ENCODE data around the gene ARHGAP40.

The ARHGAP40 gene

DNA sequence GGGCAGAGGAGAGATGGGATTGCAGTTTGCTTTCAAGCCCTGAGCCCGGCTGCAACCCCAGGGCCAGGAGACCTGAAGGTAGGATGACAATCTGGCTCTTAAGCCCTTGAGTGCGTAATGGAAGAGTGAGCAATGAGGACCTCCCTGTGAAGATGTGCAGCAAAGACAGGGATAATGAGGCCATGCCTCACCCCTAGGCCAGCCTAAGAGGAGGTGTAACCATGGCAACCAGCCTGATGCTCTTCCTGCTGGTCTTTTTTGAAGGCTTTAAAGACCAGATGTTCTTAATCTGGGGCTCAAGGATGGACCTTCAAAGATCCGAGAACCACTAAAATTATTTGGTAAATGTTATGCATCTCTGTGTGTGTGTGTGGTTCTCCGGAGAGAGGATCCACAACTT is 8.2 kb downstream of the ARHGAP40 start:
- TF ChIP-seq ZFX (IDR thresholded peaks at IDR 0.05) = no peak
- TF ChIP-seq, protein P1, sequence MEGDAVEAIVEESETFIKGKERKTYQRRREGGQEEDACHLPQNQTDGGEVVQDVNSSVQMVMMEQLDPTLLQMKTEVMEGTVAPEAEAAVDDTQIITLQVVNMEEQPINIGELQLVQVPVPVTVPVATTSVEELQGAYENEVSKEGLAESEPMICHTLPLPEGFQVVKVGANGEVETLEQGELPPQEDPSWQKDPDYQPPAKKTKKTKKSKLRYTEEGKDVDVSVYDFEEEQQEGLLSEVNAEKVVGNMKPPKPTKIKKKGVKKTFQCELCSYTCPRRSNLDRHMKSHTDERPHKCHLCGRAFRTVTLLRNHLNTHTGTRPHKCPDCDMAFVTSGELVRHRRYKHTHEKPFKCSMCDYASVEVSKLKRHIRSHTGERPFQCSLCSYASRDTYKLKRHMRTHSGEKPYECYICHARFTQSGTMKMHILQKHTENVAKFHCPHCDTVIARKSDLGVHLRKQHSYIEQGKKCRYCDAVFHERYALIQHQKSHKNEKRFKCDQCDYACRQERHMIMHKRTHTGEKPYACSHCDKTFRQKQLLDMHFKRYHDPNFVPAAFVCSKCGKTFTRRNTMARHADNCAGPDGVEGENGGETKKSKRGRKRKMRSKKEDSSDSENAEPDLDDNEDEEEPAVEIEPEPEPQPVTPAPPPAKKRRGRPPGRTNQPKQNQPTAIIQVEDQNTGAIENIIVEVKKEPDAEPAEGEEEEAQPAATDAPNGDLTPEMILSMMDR (conservative IDR thresholded peaks at IDR 0.05) = no peak
- no peak overlapping the region for H3K27ac ChIP-seq

DNA sequence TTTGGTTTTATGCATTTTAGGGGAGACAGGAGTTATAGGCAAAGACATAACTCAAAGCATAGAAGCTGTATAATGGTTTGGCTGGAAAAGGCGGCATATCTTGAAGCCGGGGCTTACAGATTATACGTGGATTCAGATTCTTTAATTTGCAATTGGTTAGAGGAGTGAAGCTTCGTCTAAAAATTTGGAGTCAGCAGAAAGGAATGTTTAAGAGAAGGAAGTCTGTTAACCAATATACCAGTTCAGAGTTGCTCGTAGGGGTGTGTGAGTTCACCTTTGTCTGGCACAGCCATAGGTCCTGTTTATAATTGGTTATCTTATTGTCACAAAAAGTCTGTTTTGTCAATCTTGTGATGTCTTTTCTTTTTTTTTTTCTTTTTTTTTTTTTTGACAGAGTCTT is 8.9 kb downstream of the ARHGAP40 start:
- no peak overlapping the region for H3K27ac ChIP-seq
- no peak for TF ChIP-seq ZFX (IDR thresholded peaks at IDR 0.05)
- TF ChIP-seq, protein P1 (conservative IDR thresholded peaks at IDR 0.05) = no peak

DNA sequence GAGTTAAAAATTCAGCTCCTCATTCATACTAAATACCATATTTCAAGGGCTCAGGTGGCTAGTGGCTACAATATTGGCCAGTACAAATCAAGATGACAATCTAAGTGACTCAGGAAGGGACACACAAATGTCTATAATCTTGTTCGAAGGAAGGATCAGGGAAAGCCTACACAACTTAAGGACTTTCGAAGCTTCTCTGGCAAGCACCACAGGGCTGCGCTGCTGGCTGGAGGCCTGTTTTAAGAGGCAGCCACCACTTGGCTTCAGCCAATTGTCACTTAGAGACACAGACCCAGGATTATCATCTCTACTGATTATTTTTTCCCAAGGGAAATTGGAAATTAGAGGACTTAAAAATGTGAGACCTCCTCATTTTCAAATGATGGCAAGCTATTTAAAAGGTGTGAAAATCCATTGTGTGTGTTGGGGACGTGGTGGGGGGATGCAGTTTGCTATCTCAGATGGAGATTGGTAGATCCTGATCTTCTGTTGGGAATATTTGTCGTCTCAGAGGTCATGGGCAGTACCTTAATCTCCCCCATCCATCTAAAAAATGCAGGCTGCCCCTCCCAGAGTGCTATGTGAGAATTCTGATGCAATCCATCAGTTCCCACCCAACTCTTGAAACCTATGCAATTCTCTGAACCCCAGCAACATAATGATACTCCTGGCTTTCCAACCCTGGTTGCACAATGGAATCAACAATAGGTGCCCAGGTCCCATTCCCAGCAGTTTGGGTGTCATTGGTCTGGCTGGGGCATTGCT is 11.3 kb downstream of the ARHGAP40 start:
- no peak for TF ChIP-seq ZFX (IDR thresholded peaks at IDR 0.05)
- TF ChIP-seq, protein P1 (conservative IDR thresholded peaks at IDR 0.05) = no peak
- no peak overlapping the region for H3K27ac ChIP-seq

DNA sequence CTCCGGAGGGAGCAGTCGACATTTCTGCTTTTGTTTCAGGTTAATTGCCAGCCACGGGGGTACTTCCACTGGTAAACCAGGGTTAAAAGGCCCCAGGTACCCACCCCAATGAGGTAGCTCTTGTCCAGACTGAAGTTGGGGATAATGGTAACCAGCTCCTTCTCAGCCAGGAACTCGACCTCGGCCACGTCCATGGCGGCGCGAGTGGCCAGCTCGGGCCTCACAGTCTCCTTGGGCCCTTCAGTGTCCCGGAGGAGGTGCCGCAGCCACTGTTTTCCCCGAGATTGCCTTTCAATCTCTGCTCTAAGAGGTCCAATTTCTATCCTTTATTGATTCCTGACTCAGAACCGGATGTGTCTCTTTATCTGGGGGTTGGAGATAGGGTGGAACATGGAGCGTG is 13.7 kb downstream of the ARHGAP40 start:
- TF ChIP-seq, protein P1 (conservative IDR thresholded peaks at IDR 0.05) = no peak
- TF ChIP-seq ZFX (IDR thresholded peaks at IDR 0.05) = no peak
- H3K27ac ChIP-seq = no peak overlapping the region

DNA sequence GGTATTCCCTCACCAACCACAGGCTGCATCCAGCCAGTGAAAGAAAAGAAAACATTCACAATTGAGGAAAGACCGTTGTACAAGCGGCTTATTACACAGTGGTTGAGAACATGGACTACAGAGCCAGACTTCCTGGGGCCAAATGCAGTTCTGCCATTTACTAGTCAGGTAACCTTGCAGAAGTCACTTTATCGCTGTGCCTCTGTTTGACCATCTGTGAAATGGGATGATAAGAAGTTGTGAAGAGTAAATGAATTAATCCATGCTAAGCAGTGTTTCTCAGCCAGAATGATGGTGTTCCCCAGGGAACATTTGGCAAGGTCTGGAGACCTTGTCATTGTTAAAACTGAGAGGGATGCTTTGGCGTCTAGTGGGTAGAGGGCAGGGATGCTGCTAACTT is 14.8 kb downstream of the ARHGAP40 start:
- no peak overlapping the region for H3K27ac ChIP-seq
- TF ChIP-seq, protein P1 (conservative IDR thresholded peaks at IDR 0.05) = no peak
- TF ChIP-seq ZFX (IDR thresholded peaks at IDR 0.05) = no peak

DNA sequence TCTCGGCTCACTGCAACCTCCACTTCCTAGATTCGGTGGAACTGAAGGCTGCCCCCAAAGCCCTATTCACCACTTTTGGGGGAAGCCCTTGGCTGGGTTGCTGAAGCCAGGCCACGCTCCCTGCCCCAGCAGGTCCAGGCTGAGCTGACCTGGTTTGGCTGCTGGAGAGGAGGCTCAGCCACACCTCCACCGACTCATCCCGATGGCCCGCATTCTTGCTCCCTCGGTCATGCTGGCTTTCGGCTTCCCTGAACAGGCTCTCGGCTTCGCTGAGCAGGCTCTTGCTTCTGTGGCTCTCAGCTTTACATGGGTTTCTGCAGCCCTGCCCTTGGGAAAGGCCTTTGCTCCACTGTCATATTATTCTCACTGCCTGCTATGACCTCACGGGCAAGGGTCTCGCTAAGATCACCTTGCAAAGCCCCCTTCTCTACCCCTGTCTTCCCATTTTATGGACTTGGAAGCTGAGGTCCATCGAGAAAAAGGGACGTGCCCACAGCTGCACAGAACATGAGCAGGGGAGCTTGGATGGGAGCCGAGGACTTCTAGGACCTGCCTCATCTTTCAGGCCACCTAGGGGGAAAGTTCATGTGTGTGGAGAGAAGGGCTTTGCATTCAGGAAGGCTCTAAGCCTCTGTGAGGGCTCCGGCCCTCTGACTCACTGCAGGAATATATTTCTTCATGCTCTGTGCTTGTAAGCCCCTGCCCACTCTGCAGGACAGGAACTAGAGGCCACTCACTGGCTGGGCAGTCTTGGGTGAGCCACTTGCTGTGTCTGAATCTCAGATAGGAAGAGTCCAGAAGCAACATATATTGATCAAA is 15.6 kb downstream of the ARHGAP40 start:
- no peak overlapping the region for H3K27ac ChIP-seq
- no peak for TF ChIP-seq ZFX (IDR thresholded peaks at IDR 0.05)

DNA sequence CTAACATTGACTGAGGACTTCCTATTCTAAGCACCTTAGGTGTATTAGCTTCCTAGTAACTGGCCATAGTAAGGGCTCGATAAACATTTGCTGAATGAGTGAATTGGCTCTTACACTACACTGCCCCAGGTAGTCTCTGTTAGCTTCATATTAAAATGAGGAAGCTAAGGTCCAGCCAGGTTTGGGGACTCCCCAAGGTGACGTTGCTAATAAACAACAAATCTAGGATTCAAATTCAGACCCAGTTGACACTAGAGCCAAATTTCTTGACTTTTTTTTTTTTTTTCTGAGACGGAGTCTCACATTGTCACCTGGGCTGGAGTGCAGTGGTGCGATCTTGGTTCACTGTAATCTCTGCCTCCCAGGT is 16.2 kb downstream of the ARHGAP40 start:
- H3K27ac ChIP-seq = no peak overlapping the region
- TF ChIP-seq, protein P1 (conservative IDR thresholded peaks at IDR 0.05) = no peak
- no peak for TF ChIP-seq ZFX (IDR thresholded peaks at IDR 0.05)
